GM18499 (cell line): ENCODE data around the gene RTN4RL2.

Experiments
- ATAC-seq: cut with Tn5 transposase; IDR thresholded peaks from one replicate; pipeline ENCODE4 v1.9.1; 2021; ENCODE audit warnings: moderate number of reproducible peaks; ENCODE audit not compliant: insufficient read depth, unreplicated experiment

Gene RTN4RL2

GRCh38 chr11:57514538-57515331 lies 54.4 kb downstream of the RTN4RL2 start:
- no peak for ATAC-seq

DNA sequence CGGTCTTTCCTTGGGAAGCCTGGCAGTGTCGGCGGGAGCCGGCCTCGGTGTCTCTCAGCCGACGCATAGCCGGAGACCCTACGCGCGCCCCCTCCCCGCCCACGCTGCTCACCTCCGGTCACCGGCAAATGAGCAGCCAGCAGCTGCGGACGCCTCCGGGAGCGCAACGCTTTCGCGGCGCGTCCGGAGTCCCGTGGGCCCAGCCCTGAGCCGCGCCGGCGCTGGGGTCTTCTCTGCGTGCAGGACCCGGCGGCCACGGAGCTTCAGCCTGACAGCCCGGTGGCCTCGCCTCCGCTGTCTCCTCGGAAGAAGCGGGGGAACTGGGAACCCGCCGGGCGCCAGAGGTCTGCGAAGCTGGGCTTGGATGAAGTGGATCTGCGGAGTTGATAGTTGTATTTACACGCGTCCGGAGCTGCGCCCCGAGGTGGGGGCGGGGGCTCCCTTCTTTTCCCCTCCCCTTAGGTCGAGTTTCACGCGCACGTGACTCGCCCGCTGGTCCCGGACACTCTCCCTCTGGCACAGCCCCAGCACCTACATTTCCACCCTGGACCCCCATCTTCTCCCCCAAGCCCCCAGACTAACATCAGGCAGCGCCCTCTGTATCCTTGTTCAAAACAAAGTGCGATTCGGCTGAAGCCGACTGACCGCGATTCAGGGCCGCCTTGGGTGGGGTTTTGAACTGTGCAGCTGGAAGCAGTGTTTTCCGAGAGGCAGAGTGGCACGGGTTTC lies 55.2 kb downstream of the RTN4RL2 start, which contains the start of gene SLC43A1:
Gene SLC43A1 (minus strand): TSS at position 371 of the 729 bp plus-strand sequence. CDS start 1,591 bp downstream, outside the sequence.
- no peak for ATAC-seq

DNA sequence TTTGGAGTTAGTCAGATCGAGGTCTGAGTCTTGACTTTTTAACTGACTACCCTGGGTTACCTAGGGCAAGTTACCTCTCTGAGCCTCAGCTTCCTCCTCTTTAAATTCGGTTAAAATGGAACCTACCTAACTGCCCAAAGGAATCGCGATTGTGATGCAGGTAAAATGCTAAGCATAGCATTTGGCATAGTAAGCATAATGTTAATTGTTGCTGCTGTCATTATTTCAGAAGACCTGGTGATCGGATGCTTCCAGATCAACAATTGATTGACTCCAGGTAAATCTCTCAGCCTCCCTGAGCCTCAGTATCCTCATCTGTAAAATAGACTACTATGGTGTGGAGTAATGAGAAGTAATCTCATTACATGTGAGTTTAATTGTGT lies 55.7 kb downstream of the RTN4RL2 start:
- no peak for ATAC-seq

GRCh38 chr11:57521116-57521515 lies 60.8 kb downstream of the RTN4RL2 start:
- ATAC-seq, result no peak

DNA sequence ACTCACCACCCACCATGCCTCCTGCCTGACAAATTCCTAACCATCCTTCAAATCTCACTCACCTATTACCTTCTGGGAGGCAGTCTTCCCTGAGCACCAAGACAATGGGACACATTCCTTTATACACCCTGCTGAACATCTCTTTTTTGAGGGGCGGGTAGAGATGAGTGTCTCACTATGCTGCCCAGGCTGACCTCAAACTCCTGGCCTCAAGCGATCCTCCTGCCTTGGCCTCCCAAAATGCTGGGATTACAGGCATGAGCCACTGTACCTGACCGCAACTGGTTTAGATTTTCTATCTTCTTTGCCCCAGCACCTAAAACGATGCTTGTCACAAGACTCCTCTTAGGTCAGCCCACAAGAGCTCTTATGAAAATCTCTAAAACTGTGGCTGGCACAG lies 63.1 kb downstream of the RTN4RL2 start:
- ATAC-seq, result no peak
